ENCODE data around the gene CLTC.
"Not testable (repeated sequence)": the region's sequence is repeated elsewhere in the genome, so short reads cannot be mapped to it uniquely, and the experiment has no call there.

Gene CLTC

GRCh38 chr17:59634632-59635541, 15.2 kb downstream of the CLTC start:
- DNase-seq = no peak

- no peak for DNase-seq
These were observed 18.1 kb downstream of the CLTC start for GRCh38 chr17:59637611-59638310.

GRCh38 chr17:59638553-59638952, 18.9 kb downstream of the CLTC start:
- DNase-seq = no peak

GRCh38 chr17:59641799-59642484, 22.2 kb downstream of the CLTC start:
- DNase-seq = peak in 3 of 6 experiments; percentile 12 to 44 (median 27)

- DNase-seq = no peak
These were observed 22.9 kb downstream of the CLTC start for GRCh38 chr17:59642565-59642964.

GRCh38 chr17:59643159-59644140, 23.8 kb downstream of the CLTC start:
- no peak for DNase-seq

- no peak for DNase-seq
These were observed 27.6 kb downstream of the CLTC start for GRCh38 chr17:59647288-59647687.

GRCh38 chr17:59649886-59650285, 30.2 kb downstream of the CLTC start:
- no peak for DNase-seq

- DNase-seq = no peak
These were observed 30.9 kb downstream of the CLTC start for GRCh38 chr17:59650642-59651041.

GRCh38 chr17:59651346-59651745, 31.7 kb downstream of the CLTC start:
- no peak for DNase-seq

GRCh38 chr17:59652119-59652518, 32.4 kb downstream of the CLTC start:
- no peak for DNase-seq

GRCh38 chr17:59656624-59657023, 36.9 kb downstream of the CLTC start:
- DNase-seq = not testable (repeated sequence)

GRCh38 chr17:59666235-59666634, 46.5 kb downstream of the CLTC start:
- no peak for DNase-seq

- no peak for DNase-seq
These were observed 49.1 kb downstream of the CLTC start for GRCh38 chr17:59668816-59669215.

GRCh38 chr17:59669411-59669810, 49.7 kb downstream of the CLTC start:
- no peak for DNase-seq

- DNase-seq = no peak
These were observed 50.2 kb downstream of the CLTC start for GRCh38 chr17:59669944-59670343.

- DNase-seq = no peak
These were observed 51.7 kb downstream of the CLTC start for GRCh38 chr17:59671386-59671785.

- DNase-seq = no peak
These were observed 55.5 kb downstream of the CLTC start for GRCh38 chr17:59675231-59675630.

GRCh38 chr17:59676716-59677115, 57.0 kb downstream of the CLTC start:
- no peak for DNase-seq

GRCh38 chr17:59678918-59679317, 59.2 kb downstream of the CLTC start:
- DNase-seq = no peak

- no peak for DNase-seq
These were observed 60.6 kb downstream of the CLTC start for GRCh38 chr17:59680314-59680713.

GRCh38 chr17:59683283-59683682, 63.6 kb downstream of the CLTC start:
- DNase-seq = no peak
